Mucosa of stomach (tissue), 1 donor: ENCODE measurements around the gene CSNK1G3.

Experiments
- H3K27me3 ChIP-seq: one replicate; pipeline ENCODE4 v1.7.0; 2013; ENCODE audit warnings: mild to moderate bottlenecking, low read length; ENCODE audit not compliant: control insufficient read depth, insufficient read depth
- H3K36me3 ChIP-seq: one replicate; pipeline ENCODE4 v1.7.0; 2013; ENCODE audit warnings: low read length; ENCODE audit not compliant: control insufficient read depth, insufficient read depth
- H3K4me1 ChIP-seq: one replicate; pipeline ENCODE4 v1.7.0; 2013; ENCODE audit warnings: mild to moderate bottlenecking, low read length; ENCODE audit not compliant: control insufficient read depth, insufficient read depth
- H3K4me3 ChIP-seq: one replicate; pipeline ENCODE4 v1.7.0; 2013; ENCODE audit warnings: low read length
- H3K9ac ChIP-seq: one replicate; pipeline ENCODE4 v1.7.0; 2013; ENCODE audit warnings: mild to moderate bottlenecking, low read length, moderate library complexity
- H3K9me3 ChIP-seq: one replicate; pipeline ENCODE4 v1.7.0; 2013; ENCODE audit warnings: mild to moderate bottlenecking, low read length, moderate library complexity; ENCODE audit not compliant: control insufficient read depth
- donor health status: Pancreatic carcinoma.

CSNK1G3 gene

GRCh38 chr5:123665822-123666371 is 153.9 kb downstream of the CSNK1G3 start:
- Histone ChIP-seq H3K27me3 (no peaks in the 10 kb centered on the region), H3K36me3 (no peaks in the 10 kb centered on the region), H3K4me1 (no peaks in the 10 kb centered on the region), H3K9ac (no peak overlapping the region), H3K9me3 (no peaks in the 10 kb centered on the region), H3K4me3 (no peak overlapping the region)
